ENCODE data around the gene WTAP. TPM values are rescaled to one million over a fixed set of nuclear protein-coding genes. Genes with fewer than 3 reads are reported as not detected.
A peak's percentile ranks its signal among the peaks of the same experiment; 100 is the strongest.

The WTAP gene
- total RNA-seq, 1 experiment from 2014 or later = 114 TPM

GRCh38 chr6:159753081-159753872 is 26.0 kb downstream of the WTAP start:
- no peak overlapping the region for H3K4me3 Mint-ChIP-seq (ENCODE audit: unreplicated experiment)
- Histone ChIP-seq H3K36me3 (ENCODE audit: control insufficient read depth, insufficient read depth, low read length) (no peaks in the 10 kb centered on the region; the same call in 1 of the 2 replicates), H3K27me3 (replicated peaks; ENCODE audit: control insufficient read depth, insufficient read depth, low read length) (no peaks in the 10 kb centered on the region), H3K4me3 (ENCODE audit: low read depth, low read length) (no peak overlapping the region), H3K4me1 (no peaks in the 10 kb centered on the region), H3K9me3 (no peaks in the 10 kb centered on the region)
- intact Hi-C loops (cut with micrococcal nuclease; ENCODE audit: unreplicated experiment) = no loop called here
- H3K4me1 Mint-ChIP-seq (ENCODE audit: low read depth, unreplicated experiment) = peaks cover 6% of the 10 kb centered on the region
- ChIA-PET POLR2A (no interaction called here), CTCF (no interaction called here)
- no peak overlapping the region for H3K27ac Mint-ChIP-seq (ENCODE audit: unreplicated experiment)
- no TSS peak for BruUV-seq (replicated peaks)
- no peaks in the 10 kb centered on the region for H3K27me3 Mint-ChIP-seq (ENCODE audit: insufficient read depth, unreplicated experiment)
- H3K36me3 Mint-ChIP-seq (ENCODE audit: insufficient read depth, unreplicated experiment) = peaks cover 94% of the 10 kb centered on the region
- no peaks in the 10 kb centered on the region for H3K9me3 Mint-ChIP-seq (ENCODE audit: unreplicated experiment)
- DNase-seq = no peak
- TF ChIP-seq CTCF (IDR thresholded peaks at IDR 0.05; ENCODE audit: insufficient read depth in 1 of 2, low read depth in 1 of 2, low read length in 1 of 2, severe bottlenecking in 1 of 2, unreplicated experiment in 1 of 2) = no peak

- Histone ChIP-seq H3K36me3 (ENCODE audit: control insufficient read depth, insufficient read depth, low read length) (no peaks in the 10 kb centered on the region; the same call in 1 of the 2 replicates), H3K27me3 (replicated peaks; ENCODE audit: control insufficient read depth, insufficient read depth, low read length) (no peaks in the 10 kb centered on the region), H3K4me3 (ENCODE audit: low read depth, low read length) (no peak overlapping the region), H3K9me3 (no peaks in the 10 kb centered on the region), H3K4me1 (no peaks in the 10 kb centered on the region)
- Mint-ChIP-seq H3K9me3 (ENCODE audit: unreplicated experiment) (no peaks in the 10 kb centered on the region), H3K4me1 (ENCODE audit: low read depth, unreplicated experiment) (peaks cover 11% of the 10 kb centered on the region), H3K27me3 (ENCODE audit: insufficient read depth, unreplicated experiment) (no peaks in the 10 kb centered on the region), H3K36me3 (ENCODE audit: insufficient read depth, unreplicated experiment) (peaks cover 91% of the 10 kb centered on the region), H3K4me3 (ENCODE audit: unreplicated experiment) (no peak overlapping the region), H3K27ac (ENCODE audit: unreplicated experiment) (no peak overlapping the region)
- POLR2A ChIA-PET = interaction anchor here (0.6 kb wide), 1 partner anchor 67 kb away, joined by 3 read pairs; no protein-coding TSS in a partner anchor
- no peak for TF ChIP-seq CTCF (IDR thresholded peaks at IDR 0.05; ENCODE audit: insufficient read depth in 1 of 2, low read depth in 1 of 2, low read length in 1 of 2, severe bottlenecking in 1 of 2, unreplicated experiment in 1 of 2)
- CTCF ChIA-PET = no interaction called here
- DNase-seq = no peak
- intact Hi-C loops (cut with micrococcal nuclease; ENCODE audit: unreplicated experiment) = no loop called here
- BruUV-seq (replicated peaks) = no TSS peak
These were observed 27.1 kb downstream of the WTAP start for GRCh38 chr6:159754401-159754800.

- Mint-ChIP-seq H3K4me3 (ENCODE audit: unreplicated experiment) (no peak overlapping the region), H3K27me3 (ENCODE audit: insufficient read depth, unreplicated experiment) (no peaks in the 10 kb centered on the region), H3K27ac (ENCODE audit: unreplicated experiment) (no peak overlapping the region), H3K4me1 (ENCODE audit: low read depth, unreplicated experiment) (peaks cover 18% of the 10 kb centered on the region), H3K9me3 (ENCODE audit: unreplicated experiment) (no peaks in the 10 kb centered on the region), H3K36me3 (ENCODE audit: insufficient read depth, unreplicated experiment) (peaks cover 91% of the 10 kb centered on the region)
- Histone ChIP-seq H3K4me3 (ENCODE audit: low read depth, low read length) (no peak overlapping the region), H3K4me1 (peaks cover 8% of the 10 kb centered on the region), H3K36me3 (ENCODE audit: control insufficient read depth, insufficient read depth, low read length) (no peaks in the 10 kb centered on the region; the same call in 1 of the 2 replicates), H3K9me3 (no peaks in the 10 kb centered on the region), H3K27me3 (replicated peaks; ENCODE audit: control insufficient read depth, insufficient read depth, low read length) (no peaks in the 10 kb centered on the region)
- BruUV-seq (replicated peaks) = TSS peak; percentile 31
- TF ChIP-seq CTCF (IDR thresholded peaks at IDR 0.05; ENCODE audit: insufficient read depth in 1 of 2, low read depth in 1 of 2, low read length in 1 of 2, severe bottlenecking in 1 of 2, unreplicated experiment in 1 of 2) = no peak
- CTCF ChIA-PET = no interaction called here
- intact Hi-C loops (cut with micrococcal nuclease; ENCODE audit: unreplicated experiment) = no loop called here
- POLR2A ChIA-PET = interaction anchor here (0.6 to 0.9 kb wide), 2 partner anchors 28 to 68 kb away, joined by 3 read pairs; partner anchors contain the start of gene WTAP
- no peak for DNase-seq
These were observed 27.9 kb downstream of the WTAP start for GRCh38 chr6:159754959-159755914.

Data from Caco-2 (cell line).